Measurements from ENCODE around the gene TEX19.
"Not testable (repeated sequence)": the region's sequence is repeated elsewhere in the genome, so short reads cannot be mapped to it uniquely, and the experiment has no call there.

Gene TEX19

DNA sequence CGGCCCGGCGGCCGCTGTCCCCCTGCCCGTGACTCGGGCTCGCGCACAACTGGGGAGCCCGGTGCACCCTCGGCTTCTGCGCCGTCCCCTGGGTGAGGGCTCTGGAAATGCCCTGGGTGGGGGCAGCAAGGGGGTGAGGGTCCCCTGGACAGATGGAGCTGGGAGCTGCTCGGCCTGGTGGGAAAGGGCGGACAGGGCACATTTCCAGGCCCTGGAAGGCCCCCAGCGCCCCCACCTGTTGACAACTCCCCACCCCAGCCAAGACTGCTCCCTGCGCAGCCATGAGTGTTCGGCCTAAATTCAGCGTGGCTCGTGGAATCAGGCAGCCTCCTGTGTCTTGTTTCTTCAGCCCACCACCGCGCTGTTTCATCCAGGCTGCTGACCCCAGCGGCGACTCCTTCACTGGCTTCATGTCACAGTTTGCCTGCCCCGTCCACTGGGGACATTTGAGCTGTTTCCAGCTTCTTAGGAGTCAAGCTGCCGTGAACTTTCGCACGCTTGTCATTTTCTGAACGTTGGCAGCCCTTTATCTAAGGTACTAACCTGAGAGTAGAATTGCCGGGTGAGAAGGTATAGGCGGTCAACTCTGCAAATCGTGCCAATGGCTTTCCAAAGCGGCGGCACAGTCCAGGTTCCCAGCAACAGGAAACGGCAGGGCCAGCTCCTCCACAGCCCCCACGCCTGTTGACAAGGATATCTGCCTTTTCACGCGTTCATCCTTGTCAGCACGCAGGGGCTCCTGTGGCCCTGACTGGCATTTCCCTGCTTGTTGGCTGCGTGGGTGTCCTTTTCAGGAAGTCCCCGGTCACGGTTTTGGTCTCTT, 13.4 kb downstream of the TEX19 start:
- no peak overlapping the region for H3K4me3 ChIP-seq (ENCODE audit: low read depth, low read length)
- TF ChIP-seq, protein P1, sequence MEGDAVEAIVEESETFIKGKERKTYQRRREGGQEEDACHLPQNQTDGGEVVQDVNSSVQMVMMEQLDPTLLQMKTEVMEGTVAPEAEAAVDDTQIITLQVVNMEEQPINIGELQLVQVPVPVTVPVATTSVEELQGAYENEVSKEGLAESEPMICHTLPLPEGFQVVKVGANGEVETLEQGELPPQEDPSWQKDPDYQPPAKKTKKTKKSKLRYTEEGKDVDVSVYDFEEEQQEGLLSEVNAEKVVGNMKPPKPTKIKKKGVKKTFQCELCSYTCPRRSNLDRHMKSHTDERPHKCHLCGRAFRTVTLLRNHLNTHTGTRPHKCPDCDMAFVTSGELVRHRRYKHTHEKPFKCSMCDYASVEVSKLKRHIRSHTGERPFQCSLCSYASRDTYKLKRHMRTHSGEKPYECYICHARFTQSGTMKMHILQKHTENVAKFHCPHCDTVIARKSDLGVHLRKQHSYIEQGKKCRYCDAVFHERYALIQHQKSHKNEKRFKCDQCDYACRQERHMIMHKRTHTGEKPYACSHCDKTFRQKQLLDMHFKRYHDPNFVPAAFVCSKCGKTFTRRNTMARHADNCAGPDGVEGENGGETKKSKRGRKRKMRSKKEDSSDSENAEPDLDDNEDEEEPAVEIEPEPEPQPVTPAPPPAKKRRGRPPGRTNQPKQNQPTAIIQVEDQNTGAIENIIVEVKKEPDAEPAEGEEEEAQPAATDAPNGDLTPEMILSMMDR (IDR thresholded peaks at IDR 0.05; ENCODE audit: low read depth, low read length, missing control alignments) = no peak
- DNase-seq (ENCODE audit: low read depth) = no peak

DNA sequence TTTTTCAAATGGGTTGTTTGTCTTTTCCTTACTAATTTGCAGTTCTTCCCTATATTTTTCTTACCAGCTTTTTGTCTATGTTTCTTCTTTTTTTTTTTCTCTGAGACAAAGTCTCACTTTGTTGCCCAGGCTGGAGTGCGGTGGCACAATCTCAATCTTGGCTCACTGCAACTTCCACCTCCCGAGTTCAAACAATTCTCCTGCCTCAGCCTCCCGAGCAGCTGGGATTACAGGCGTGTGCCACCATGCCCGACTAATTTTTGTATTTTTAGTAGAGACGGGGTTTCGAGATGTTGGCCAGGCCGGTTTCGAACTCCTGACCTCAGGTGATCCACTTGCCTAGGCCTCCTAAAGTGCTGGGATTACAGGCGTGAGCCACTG, 14.0 kb downstream of the TEX19 start:
- H3K4me3 ChIP-seq (ENCODE audit: low read depth, low read length); DNase-seq (ENCODE audit: low read depth): not testable (repeated sequence)

DNA sequence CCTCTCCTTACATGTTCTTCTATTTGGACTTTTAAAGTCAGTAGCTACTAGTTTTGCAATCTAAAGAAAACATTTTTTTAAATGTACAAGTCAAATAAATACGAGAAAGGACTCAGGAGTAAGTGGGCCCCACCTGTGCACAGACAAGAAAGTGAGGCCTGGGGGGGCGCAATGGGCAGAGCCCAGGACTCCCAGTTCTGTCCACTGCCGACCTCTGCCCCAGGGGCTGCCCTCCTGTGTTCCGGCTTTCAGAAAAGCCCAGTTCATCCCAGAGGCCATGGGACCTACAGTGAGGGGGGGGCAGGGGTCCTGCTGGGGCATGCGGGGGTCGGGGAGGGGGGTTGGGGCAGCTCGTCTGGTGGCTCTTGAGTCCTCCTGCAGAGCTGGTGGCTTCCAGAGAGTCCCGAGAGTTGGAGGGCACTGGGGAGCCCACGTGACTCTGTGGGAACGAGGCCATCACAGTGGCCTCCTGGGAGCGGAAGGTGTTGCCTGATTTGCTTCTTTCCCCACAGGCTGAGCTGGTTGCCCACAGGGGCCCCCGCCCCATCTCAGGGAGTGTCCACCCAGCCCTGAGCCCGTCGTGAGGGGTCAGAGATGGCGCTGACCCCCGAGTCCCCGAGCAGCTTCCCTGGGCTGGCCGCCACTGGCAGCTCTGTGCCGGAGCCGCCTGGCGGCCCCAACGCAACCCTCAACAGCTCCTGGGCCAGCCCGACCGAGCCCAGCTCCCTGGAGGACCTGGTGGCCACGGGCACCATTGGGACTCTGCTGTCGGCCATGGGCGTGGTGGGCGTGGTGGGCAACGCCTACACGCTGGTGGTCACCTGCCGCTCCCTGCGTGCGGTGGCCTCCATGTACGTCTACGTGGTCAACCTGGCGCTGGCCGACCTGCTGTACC, 14.9 kb downstream of the TEX19 start:
- no peak overlapping the region for H3K4me3 ChIP-seq (ENCODE audit: low read depth, low read length)
- no peak for DNase-seq (ENCODE audit: low read depth)
- TF ChIP-seq, protein P1 (IDR thresholded peaks at IDR 0.05; ENCODE audit: low read depth, low read length, missing control alignments) = no peak

DNA sequence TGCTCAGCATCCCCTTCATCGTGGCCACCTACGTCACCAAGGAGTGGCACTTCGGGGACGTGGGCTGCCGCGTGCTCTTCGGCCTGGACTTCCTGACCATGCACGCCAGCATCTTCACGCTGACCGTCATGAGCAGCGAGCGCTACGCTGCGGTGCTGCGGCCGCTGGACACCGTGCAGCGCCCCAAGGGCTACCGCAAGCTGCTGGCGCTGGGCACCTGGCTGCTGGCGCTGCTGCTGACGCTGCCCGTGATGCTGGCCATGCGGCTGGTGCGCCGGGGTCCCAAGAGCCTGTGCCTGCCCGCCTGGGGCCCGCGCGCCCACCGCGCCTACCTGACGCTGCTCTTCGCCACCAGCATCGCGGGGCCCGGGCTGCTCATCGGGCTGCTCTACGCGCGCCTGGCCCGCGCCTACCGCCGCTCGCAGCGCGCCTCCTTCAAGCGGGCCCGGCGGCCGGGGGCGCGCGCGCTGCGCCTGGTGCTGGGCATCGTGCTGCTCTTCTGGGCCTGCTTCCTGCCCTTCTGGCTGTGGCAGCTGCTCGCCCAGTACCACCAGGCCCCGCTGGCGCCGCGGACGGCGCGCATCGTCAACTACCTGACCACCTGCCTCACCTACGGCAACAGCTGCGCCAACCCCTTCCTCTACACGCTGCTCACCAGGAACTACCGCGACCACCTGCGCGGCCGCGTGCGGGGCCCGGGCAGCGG, 15.7 kb downstream of the TEX19 start:
- TF ChIP-seq, protein P1 (IDR thresholded peaks at IDR 0.05; ENCODE audit: low read depth, low read length, missing control alignments) = no peak
- DNase-seq (ENCODE audit: low read depth) = no peak

DNA sequence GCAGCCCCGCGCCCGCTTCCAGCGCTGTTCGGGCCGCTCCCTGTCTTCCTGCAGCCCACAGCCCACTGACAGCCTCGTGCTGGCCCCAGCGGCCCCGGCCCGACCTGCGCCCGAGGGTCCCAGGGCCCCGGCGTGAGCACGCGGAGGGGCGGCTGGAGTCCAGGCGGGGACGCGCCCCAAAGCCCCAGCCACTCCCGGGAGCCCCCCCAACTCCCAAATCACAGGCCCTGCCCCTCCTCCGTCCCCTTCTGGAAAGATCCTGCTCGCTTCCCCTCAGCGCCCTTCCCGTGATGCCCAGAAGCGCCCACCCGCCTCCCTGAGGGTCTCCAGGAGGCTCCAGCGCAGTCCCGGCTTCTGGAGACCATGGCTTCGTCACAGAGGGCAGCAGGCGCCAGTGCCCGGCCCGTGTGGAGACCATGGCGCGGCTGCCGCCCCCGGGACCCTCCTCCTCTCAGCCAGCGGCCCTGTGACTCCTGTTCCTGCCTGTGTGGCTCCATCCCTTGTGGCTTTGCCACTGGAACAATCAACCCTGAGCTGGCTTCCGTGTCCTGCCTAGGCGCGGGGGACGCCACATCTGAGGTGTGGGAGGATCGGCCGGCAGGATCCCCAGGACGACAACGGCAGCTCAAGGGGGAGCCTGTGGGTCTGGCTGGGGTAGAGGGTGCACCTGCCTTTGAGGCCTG, 16.5 kb downstream of the TEX19 start:
- H3K4me3 ChIP-seq (ENCODE audit: low read depth, low read length) = no peak overlapping the region
- DNase-seq (ENCODE audit: low read depth) = no peak
- TF ChIP-seq, protein P1 (IDR thresholded peaks at IDR 0.05; ENCODE audit: low read depth, low read length, missing control alignments) = no peak

More for the DNA sequence above, 15.7 kb downstream of the TEX19 start:
- no peak overlapping the region for H3K4me3 ChIP-seq (ENCODE audit: low read depth, low read length)

DNA sequence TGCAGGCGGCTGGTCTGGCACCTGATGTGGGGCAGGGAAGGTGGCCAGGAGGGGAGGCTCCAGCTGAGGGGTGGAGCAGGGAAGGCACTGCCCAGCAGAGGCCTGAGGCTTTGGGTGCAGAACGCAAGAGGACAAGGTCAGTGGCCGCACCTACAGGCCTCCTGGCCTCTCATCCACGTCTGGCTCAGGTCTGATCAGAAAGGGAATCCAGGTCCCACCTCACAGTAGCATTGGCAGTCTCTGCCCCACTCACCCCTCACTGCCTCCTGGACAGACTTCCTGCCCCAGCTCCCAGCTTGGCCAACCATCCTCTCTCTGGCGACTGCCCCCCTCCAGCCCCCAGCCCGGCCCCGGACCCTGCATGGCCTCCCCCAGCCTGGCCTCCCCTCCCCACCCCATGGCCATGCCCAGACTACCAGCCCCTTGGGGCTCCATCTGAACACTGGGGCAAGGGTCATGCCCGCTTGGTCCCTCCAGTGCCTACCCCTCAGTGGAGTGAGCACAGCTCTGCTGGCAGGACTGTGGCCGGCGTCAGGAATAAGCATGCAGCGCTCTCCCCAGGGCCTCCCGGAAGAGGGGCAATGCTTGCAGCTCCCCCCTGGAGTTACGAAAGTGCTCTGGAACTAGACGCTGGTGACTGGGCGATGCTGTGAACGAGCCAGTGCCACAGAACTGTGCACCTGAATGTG, 17.1 kb downstream of the TEX19 start:
- TF ChIP-seq, protein P1 (IDR thresholded peaks at IDR 0.05; ENCODE audit: low read depth, low read length, missing control alignments) = no peak
- H3K4me3 ChIP-seq (ENCODE audit: low read depth, low read length) = no peak overlapping the region
- no peak for DNase-seq (ENCODE audit: low read depth)

DNA sequence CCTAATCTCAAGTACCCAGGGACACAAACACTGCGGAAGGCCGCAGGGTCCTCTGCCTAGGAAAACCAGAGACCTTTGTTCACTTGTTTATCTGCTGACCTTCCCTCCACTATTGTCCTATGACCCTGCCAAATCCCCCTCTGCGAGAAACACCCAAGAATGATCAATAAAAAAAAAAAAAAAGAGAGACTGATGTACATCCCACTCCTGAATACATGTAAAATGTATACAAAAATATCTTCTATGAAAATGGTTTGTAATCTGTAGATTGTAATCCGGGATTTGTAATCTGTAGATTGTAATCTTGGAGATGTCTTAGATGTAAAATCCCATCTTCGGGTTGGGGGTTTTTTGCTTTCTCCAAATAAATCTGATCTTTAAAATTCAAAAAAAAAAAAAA, 18.2 kb downstream of the TEX19 start:
- DNase-seq (ENCODE audit: low read depth); H3K4me3 ChIP-seq (ENCODE audit: low read depth, low read length): not testable (repeated sequence)

Data from GM12864 (cell line).